NCI-H460 (cell line): ENCODE data around the gene HOXC4. TPM values are rescaled to one million over a fixed set of nuclear protein-coding genes. Genes with fewer than 3 reads are reported as not detected.
A peak's percentile ranks its signal among the peaks of the same experiment; 100 is the strongest.

ENCODE experiments used
- DNase-seq: peaks from one replicate; pipeline ENCODE4 v3.0.0-alpha.2; 2016; ENCODE audit warnings: low read depth; ENCODE audit errors: extremely low read depth
- total RNA-seq: library from RNA; depleted of rRNA; stranded (reverse); fragments of >200 nt; shearing (Covaris generic); gene quantifications from 2 replicates; pipeline ENCODE4 v1.2.3, GENCODE V29; 2014

Gene HOXC4
- total RNA-seq, 1 experiment from 2014 or later, result 0.12 TPM

GRCh38 chr12:54027442-54027786 is 26.2 kb upstream of the HOXC4 start:
- DNase-seq, result no peak

- DNase-seq, result no peak
Observed at GRCh38 chr12:54028314-54029201, 25.1 kb upstream of the HOXC4 start, which contains the start of gene HOXC6. Gene HOXC6, plus strand, starts transcription at chr12:54028440. Its CDS starts 82 bp downstream, at chr12:54028522.

DNA sequence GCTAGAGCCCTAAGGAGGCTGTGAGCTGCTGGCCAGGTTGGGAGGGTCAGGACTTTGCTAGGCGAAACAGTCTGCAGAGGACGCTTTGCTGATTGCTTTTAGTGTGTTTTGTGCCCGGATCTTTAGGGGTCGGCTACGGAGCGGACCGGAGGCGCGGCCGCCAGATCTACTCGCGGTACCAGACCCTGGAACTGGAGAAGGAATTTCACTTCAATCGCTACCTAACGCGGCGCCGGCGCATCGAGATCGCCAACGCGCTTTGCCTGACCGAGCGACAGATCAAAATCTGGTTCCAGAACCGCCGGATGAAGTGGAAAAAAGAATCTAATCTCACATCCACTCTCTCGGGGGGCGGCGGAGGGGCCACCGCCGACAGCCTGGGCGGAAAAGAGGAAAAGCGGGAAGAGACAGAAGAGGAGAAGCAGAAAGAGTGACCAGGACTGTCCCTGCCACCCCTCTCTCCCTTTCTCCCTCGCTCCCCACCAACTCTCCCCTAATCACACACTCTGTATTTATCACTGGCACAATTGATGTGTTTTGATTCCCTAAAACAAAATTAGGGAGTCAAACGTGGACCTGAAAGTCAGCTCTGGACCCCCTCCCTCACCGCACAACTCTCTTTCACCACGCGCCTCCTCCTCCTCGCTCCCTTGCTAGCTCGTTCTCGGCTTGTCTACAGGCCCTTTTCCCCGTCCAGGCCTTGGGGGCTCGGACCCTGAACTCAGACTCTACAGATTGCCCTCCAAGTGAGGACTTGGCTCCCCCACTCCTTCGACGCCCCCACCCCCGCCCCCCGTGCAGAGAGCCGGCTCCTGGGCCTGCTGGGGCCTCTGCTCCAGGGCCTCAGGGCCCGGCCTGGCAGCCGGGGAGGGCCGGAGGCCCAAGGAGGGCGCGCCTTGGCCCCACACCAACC is 23.9 kb upstream of the HOXC4 start:
- DNase-seq, result no peak

GRCh38 chr12:54030442-54030801 is 23.2 kb upstream of the HOXC4 start:
- no peak for DNase-seq

DNA sequence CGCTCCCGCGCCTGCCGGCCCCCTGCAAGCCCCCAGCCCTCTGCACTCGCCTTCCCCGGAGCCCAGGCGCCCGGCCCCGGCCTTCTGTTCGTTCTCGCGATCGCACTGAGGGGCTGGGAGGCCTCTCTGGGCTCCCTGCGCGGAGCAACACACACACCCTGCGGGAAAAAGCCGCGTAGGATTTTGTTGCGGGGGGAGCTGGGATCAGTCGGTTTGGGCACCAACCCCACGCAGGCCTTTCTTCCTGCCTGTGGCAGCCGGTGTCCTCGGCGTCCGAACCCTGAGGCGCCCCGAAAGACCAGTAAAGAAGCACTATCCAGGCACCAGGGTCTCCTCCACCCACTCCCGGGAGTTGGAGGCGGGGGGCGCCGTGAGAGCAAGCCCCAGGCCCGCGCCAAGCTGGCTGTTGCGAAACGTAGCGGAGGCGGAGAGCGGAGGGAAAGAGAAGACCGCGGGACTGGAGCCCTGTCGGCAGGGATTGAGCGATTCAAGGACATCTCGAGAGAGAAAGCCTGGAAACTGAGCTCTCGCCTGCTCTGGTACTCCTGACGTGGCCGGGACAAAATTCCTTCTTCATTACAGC is 22.7 kb upstream of the HOXC4 start:
- DNase-seq, result no peak

DNA sequence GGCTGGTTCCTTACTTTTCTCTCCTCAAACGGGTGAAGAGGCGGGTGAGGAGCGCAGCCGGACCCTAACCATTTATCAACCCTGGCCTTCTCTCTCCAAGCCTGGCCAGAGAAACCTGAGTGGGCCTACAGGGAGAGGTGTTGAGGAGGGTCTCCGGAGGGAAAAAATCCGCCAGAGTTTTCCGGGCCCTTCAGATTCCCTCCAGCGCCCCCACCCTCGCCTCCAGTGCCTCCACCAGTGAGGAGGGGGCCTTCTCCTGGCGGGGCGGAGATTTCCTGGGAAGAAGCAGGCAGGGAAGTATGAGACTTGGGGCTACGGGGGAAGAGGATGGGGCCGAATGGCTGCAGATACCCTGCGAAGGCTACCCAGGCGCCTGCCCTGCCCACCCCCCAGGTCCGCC is 22.2 kb upstream of the HOXC4 start:
- no peak for DNase-seq

GRCh38 chr12:54032086-54032619 is 21.5 kb upstream of the HOXC4 start:
- no peak for DNase-seq

GRCh38 chr12:54032627-54033100 is 21.0 kb upstream of the HOXC4 start, which contains the start of gene HOXC5:
Gene HOXC5, plus strand, starts transcription at chr12:54033050. Its CDS starts 73 bp downstream, at chr12:54033123.
- DNase-seq, result peak; percentile 74

DNA sequence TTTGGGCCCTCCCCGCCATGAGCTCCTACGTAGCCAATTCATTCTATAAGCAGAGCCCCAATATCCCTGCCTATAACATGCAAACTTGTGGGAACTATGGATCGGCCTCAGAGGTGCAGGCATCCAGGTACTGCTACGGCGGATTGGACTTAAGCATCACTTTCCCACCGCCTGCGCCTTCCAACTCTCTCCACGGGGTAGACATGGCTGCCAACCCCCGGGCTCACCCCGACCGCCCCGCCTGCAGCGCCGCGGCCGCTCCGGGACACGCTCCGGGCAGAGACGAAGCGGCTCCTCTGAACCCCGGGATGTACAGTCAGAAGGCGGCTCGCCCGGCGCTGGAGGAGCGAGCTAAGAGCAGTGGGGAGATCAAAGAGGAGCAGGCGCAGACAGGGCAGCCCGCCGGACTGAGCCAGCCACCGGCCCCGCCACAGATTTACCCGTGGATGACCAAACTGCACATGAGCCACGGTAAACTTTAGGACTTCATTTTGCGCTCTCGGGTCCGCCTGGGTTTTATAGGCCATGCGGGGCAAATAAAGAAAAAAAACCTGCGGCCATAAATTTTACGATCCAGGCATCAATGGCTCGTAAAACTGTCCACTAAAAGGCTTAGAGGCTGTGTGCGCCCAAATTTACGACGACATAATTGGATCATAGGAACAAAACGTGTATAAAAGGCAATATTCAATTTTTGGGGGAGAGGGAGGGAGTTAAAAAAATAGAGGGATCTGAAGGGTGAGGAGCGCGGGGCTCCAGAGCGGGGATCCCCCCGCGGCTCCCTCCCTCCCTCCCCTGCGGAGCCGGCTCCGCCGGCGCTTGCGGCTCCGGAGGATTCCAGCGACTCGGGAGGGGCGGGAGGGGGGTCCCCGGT is 20.3 kb upstream of the HOXC4 start:
- DNase-seq, result peak; percentile 9

DNA sequence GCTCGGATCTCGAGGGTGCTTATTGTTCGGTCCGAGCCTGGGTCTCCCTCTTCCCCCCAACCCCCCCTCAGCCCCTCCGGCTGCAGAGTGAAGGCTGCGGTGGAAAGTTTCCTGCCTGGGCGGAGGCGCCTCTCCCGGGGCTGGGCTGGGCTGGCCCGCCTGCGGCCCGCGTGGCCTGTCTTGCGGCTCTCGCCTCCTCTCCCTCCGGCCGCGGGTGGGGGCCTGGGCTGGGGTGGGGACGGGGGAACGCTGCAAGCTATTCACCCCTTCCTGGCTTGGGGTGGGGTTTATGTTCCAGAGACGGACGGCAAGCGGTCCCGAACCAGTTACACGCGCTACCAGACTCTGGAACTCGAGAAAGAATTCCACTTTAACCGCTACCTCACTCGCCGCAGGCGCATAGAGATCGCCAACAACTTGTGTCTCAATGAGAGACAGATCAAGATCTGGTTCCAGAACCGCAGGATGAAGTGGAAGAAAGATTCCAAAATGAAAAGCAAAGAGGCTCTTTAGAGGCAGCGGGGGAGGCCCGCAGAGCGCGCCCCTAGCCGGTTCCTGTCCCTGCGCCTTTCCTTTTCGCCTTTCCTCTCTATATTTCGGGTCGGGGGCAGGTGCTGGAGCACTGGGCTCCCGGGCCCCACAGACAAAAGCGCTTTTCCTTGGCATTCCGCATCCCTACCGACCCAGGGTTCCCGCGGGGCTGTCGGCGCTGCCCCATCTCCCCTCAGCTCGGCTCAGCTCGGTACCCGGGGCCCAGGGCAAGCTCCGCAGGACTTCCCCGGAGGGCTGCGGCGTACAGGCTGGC is 19.5 kb upstream of the HOXC4 start:
- no peak for DNase-seq

DNA sequence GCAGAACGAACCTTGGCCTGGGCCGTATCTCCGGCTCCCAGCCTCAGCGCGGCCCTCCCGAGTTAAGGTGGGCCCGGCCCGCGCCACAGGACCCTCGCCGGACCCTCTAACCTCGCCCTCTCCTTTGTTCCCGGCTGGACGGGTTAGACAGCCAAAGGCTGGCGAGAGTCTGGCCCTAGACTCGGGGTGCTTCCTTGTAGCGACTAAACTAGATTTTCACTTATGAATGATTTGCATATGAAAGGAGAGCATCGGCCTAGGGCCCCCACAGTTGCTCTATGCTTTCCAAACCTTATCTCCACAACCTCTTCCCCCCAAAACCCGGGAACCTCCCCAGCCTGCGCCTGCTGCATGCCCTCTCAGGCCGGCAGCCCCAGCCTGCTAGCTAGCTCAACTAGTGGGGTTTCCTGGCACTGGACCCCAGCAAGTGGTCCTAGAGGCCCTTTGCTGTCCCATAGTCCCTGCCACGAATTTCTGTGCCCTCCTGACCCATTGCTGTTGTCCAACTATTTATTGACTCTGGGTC is 18.8 kb upstream of the HOXC4 start:
- DNase-seq, result no peak

GRCh38 chr12:54035568-54036264 is 17.9 kb upstream of the HOXC4 start:
- DNase-seq, result no peak

DNA sequence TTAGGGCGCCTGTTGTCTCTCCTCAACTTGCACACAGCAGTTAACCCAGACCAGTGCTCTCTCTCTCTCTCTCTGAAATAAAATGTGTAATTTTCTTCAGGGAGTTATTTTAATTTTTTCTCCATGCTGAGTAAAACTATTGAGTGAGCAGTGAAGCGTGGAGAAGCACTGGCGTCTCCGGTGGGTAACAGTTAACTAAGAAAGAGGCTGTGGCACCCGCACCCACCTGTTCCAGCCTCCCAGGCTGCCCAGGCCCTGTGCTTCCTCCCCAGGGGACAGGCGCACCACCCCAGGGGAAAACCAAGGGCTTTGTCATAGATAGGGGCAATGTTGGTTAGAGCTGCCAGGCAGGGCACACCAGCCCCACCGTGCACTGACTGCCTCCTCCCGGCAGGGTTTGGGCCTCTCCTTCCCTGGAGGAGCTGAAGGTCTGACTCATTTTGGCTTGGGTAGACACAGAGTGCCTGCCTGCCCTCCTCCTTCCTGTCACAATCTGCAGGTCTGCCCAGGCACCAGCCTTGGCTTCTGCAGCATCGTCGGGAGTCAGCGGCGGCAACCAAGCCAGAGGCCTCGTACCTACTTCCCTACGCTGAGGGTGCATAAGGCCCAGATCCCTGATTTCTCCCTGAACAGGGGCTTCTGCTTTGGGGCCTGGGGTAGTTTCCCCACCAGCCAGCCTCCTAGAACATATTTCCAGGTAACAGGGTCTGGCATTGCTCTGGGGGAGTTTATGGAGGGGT is 16.8 kb upstream of the HOXC4 start:
- no peak for DNase-seq

- DNase-seq, result no peak
Observed at GRCh38 chr12:54037360-54038283, 16.0 kb upstream of the HOXC4 start.

DNA sequence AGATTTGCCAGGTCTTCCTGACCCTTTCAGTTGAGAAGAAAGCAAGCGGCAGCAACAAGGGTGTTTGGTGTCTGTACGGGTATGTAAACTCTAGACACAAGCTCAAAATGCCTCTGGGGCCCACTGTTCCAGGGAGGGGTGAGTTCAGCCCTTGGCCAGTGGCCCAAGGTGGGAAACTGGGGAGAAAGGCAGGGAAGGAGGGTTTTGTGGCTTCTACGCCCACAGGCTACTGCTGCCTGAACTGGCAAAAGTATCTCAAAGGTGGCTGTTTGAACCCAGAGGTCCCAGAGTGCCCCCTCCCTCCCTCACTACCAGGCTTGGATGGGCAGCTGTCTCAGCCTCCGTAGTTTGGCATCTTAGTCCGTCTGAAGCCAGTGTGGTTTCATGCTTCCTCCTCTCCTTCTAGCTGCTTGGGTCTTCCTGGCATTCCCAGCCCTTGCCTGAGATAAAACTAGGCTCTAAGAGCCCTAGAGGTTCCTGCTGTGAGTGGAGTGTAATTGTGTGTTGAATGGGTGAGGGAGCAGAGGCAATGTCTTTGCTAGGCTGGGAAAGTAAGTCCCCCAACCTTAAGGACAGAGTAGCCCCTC is 15.3 kb upstream of the HOXC4 start:
- DNase-seq, result no peak

DNA sequence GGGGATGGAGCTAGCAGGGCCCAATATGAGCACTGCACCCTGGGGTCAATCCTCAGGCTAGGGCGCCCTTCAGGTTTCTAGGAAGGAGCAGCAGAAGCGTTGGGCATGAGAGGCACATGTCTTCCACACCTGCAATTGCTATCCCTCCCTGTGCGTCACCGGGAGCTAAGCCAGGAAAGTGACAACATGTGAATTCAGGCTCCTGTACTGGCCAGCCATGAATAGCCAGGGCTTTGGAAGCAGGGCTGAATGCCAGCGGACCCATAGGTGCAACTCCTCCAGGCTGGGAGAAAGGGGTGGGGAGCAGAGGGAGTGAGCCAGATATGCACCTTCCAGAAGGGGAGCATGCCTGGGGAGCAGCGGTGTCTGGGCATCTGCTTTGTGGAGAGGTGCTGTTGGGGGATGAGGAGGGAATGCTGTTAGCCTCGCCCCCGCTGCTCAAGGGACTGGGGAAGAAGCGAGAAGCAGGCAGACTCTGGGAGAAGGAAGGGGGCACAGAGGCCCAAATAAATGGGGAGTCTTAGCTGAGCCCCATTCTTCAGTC is 14.7 kb upstream of the HOXC4 start:
- no peak for DNase-seq
